GM19099 (cell line): Measurements from ENCODE around the gene RELCH.

Experiments
- POLR2A ChIP-seq: IDR thresholded peaks from 3 replicates; pipeline ENCODE4 v1.6.1; 2011; ENCODE audit warnings: low read depth; ENCODE audit not compliant: insufficient read length; ENCODE audit errors: extremely low read depth

The RELCH gene

GRCh38 chr18:62324181-62324828 lies 137.2 kb downstream of the RELCH start:
- TF ChIP-seq POLR2A, result no peak

GRCh38 chr18:62324917-62325805 lies 138.1 kb downstream of the RELCH start, which contains the start of gene TNFRSF11A:
TSS of gene TNFRSF11A (plus strand) at chr18:62325310. CDS start at chr18:62325353, 43 bp downstream.
- TF ChIP-seq POLR2A, result peak; percentile 40

GRCh38 chr18:62325806-62326645 lies 139.0 kb downstream of the RELCH start:
- no peak for TF ChIP-seq POLR2A

GRCh38 chr18:62326646-62327348 lies 139.7 kb downstream of the RELCH start:
- TF ChIP-seq POLR2A, result no peak

- TF ChIP-seq POLR2A, result no peak
These were observed 140.9 kb downstream of the RELCH start for GRCh38 chr18:62327977-62328376.

GRCh38 chr18:62328586-62329525 lies 141.8 kb downstream of the RELCH start:
- no peak for TF ChIP-seq POLR2A

- TF ChIP-seq POLR2A, result no peak
These were observed 142.8 kb downstream of the RELCH start for GRCh38 chr18:62329691-62330454.

- no peak for TF ChIP-seq POLR2A
These were observed 143.6 kb downstream of the RELCH start for GRCh38 chr18:62330650-62331049.

GRCh38 chr18:62331581-62332356 lies 144.7 kb downstream of the RELCH start:
- TF ChIP-seq POLR2A, result no peak

GRCh38 chr18:62332431-62332830 lies 145.4 kb downstream of the RELCH start:
- TF ChIP-seq POLR2A, result no peak

- no peak for TF ChIP-seq POLR2A
These were observed 146.1 kb downstream of the RELCH start for GRCh38 chr18:62332964-62333695.
